ENCODE measurements around the gene SH3BP2.

DNA sequence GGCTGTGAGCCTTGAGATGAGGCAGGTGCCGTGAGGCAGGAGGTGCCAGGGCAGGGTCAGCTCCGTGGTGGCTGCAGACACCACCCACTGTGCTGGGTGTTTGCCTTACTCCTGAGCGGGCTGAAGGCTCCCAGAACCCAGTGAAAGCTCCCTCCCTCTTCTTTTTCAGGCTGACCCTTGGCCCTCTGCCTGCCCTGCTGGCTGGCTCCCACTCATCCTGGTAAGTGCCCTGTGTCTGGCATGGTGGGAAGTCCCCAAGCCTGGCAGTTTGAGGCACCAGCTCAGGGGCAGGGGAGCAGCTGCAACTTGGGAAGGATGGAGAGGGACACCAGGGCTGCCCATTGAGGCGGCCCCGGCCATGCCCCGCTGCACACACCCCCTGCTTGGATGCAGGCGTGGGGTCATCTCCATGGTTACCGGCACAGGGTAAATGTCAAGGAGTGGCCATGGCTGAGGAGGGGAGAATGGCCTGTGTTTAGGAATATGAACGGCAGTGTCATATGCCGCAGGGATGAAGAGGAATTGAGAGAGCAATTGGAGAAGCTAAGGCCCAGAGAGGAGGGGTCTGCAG is 16.8 kb downstream of the SH3BP2 start:
- TF ChIP-seq, protein P1, sequence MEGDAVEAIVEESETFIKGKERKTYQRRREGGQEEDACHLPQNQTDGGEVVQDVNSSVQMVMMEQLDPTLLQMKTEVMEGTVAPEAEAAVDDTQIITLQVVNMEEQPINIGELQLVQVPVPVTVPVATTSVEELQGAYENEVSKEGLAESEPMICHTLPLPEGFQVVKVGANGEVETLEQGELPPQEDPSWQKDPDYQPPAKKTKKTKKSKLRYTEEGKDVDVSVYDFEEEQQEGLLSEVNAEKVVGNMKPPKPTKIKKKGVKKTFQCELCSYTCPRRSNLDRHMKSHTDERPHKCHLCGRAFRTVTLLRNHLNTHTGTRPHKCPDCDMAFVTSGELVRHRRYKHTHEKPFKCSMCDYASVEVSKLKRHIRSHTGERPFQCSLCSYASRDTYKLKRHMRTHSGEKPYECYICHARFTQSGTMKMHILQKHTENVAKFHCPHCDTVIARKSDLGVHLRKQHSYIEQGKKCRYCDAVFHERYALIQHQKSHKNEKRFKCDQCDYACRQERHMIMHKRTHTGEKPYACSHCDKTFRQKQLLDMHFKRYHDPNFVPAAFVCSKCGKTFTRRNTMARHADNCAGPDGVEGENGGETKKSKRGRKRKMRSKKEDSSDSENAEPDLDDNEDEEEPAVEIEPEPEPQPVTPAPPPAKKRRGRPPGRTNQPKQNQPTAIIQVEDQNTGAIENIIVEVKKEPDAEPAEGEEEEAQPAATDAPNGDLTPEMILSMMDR (conservative IDR thresholded peaks at IDR 0.05; ENCODE audit: low read length) = no peak
- TF ChIP-seq EZH2phosphoT487 (IDR thresholded peaks at IDR 0.05; ENCODE audit: borderline replicate concordance, low read depth, low read length) = no peak

All from OCI-LY7 (cell line).